Neural progenitor cell (in vitro differentiated cells): ENCODE data around the gene HYDIN. TPM values are rescaled to one million over a fixed set of nuclear protein-coding genes. Genes with fewer than 3 reads are reported as not detected.

Source experiments
- DNase-seq: peaks from one replicate; pipeline ENCODE4 v3.0.0-alpha.2; 2016; ENCODE audit warnings: low spot score
- H2AFZ ChIP-seq: fragments of 200-600 bp; sonication (generic); replicated peaks from 2 replicates; pipeline ENCODE4 v1.6.1; 2016; ENCODE audit warnings: antibody characterized with exemption
- H3F3A ChIP-seq: fragments of 200-600 bp; sonication (generic); 2 replicates; pipeline ENCODE4 v1.6.1; 2016; ENCODE audit warnings: antibody characterized with exemption, low read depth
- H3K27ac ChIP-seq: fragments of 200-600 bp; sonication (generic); 2 replicates; pipeline ENCODE4 v1.5.1; 2016; ENCODE audit warnings: mild to moderate bottlenecking
- H3K27me3 ChIP-seq: fragments of 200-600 bp; sonication (generic); 2 replicates; pipeline ENCODE4 v1.6.1; 2016; ENCODE audit warnings: mild to moderate bottlenecking, moderate library complexity
- H3K36me3 ChIP-seq: fragments of 200-600 bp; sonication (generic); 2 replicates; pipeline ENCODE4 v1.5.1; 2016
- H3K4me1 ChIP-seq: fragments of 200-600 bp; sonication (generic); 2 replicates; pipeline ENCODE4 v1.6.1; 2016; ENCODE audit warnings: mixed run types
- H3K4me2 ChIP-seq: fragments of 200-600 bp; sonication (generic); 2 replicates; pipeline ENCODE4 v1.6.1; 2016
- H3K4me3 ChIP-seq: fragments of 200-600 bp; sonication (generic); 2 replicates; pipeline ENCODE4 v1.5.1; 2016
- H3K79me2 ChIP-seq: fragments of 200-600 bp; sonication (generic); 2 replicates; pipeline ENCODE4 v1.6.1; 2016; ENCODE audit warnings: low read depth
- H3K9ac ChIP-seq: fragments of 200-600 bp; sonication (generic); 2 replicates; pipeline ENCODE4 v1.6.1; 2016
- H3K9me3 ChIP-seq: fragments of 200-600 bp; sonication (generic); 2 replicates; pipeline ENCODE4 v1.5.1; 2016; ENCODE audit warnings: low read depth
- H4K20me1 ChIP-seq: fragments of 200-600 bp; sonication (generic); 2 replicates; pipeline ENCODE4 v1.6.1; 2016; ENCODE audit warnings: low read depth
- H3K27ac Mint-ChIP-seq: 3 replicates; pipeline ENCODE4 v1.8.0; 2021; ENCODE audit warnings: mixed read lengths
- H3K27me3 Mint-ChIP-seq: 2 replicates; pipeline ENCODE4 v1.8.0; 2022; ENCODE audit warnings: low read depth, mild to moderate bottlenecking, inconsistent platforms, moderate library complexity, mixed read lengths; ENCODE audit not compliant: insufficient read depth
- H3K36me3 Mint-ChIP-seq: 3 replicates; pipeline ENCODE4 v1.8.0; 2021; ENCODE audit warnings: mixed read lengths
- H3K4me1 Mint-ChIP-seq: 3 replicates; pipeline ENCODE4 v1.8.0; 2021; ENCODE audit warnings: mixed read lengths
- H3K4me3 Mint-ChIP-seq: 3 replicates; pipeline ENCODE4 v1.8.0; 2021; ENCODE audit warnings: mild to moderate bottlenecking, moderate library complexity, mixed read lengths
- H3K9me3 Mint-ChIP-seq: 3 replicates; pipeline ENCODE4 v1.8.0; 2020; ENCODE audit warnings: mixed read lengths
- CTCF ChIP-seq: fragments of 200-600 bp; sonication (generic); IDR thresholded peaks from 2 replicates; pipeline ENCODE4 v1.5.1; 2017; ENCODE audit warnings: antibody characterized with exemption, mild to moderate bottlenecking
- EZH2 ChIP-seq: fragments of 200-600 bp; sonication (generic); IDR thresholded peaks from 2 replicates; pipeline ENCODE4 v1.6.1; 2017; ENCODE audit warnings: antibody characterized with exemption, mild to moderate bottlenecking, moderate library complexity
- EZH2phosphoT487 ChIP-seq: fragments of 200-600 bp; sonication (generic); IDR thresholded peaks from 2 replicates; pipeline ENCODE4 v1.6.1; 2017; ENCODE audit warnings: antibody characterized with exemption
- total RNA-seq: library from RNA; depleted of rRNA; stranded (reverse); fragments of >200 nt; gene quantifications from 2 replicates; pipeline ENCODE4 v1.2.3, GENCODE V29; 2015; ENCODE audit warnings: low replicate concordance

HYDIN gene
- 4.0 and 5.9 TPM in 2 replicates for total RNA-seq

- Histone ChIP-seq H3K9me3 (peaks cover 12% of the 10 kb centered on the region), H3K4me1 (no peaks in the 10 kb centered on the region), H4K20me1 (no peaks in the 10 kb centered on the region), H2AFZ (peak within 1 kb of the TSS; percentile 95), H3K79me2 (no peaks in the 10 kb centered on the region), H3K27ac (no peak within 1 kb of the TSS), H3K9ac (no peak within 1 kb of the TSS), H3K4me3 (peak within 1 kb of the TSS; percentile 52), H3K36me3 (no peaks in the 10 kb centered on the region), H3F3A (no peaks in the 10 kb centered on the region), H3K27me3 (no peaks in the 10 kb centered on the region), H3K4me2 (peak within 1 kb of the TSS; percentile 72)
- peaks cover 13% of the 10 kb centered on the region for H3K4me1 Mint-ChIP-seq
- peak; percentile 98 for DNase-seq
- peaks cover 36% of the 10 kb centered on the region for H3K9me3 Mint-ChIP-seq
- TF ChIP-seq CTCF = no peak
- no peak for TF ChIP-seq EZH2phosphoT487
- no peak for TF ChIP-seq EZH2
- H3K36me3 Mint-ChIP-seq = peaks cover 8% of the 10 kb centered on the region
- peaks cover 2% of the 10 kb centered on the region for H3K27me3 Mint-ChIP-seq
- peak within 1 kb of the TSS; percentile 96 for H3K4me3 Mint-ChIP-seq
- H3K27ac Mint-ChIP-seq = peak within 1 kb of the TSS; percentile 99
These were observed at the start of gene HYDIN for GRCh38 chr16:71230122-71230845. HYDIN (minus strand) TSS chr16:71230722; CDS start chr16:71186895, 43,827 bp downstream.

GRCh38 chr16:71276589-71277334 is 46.2 kb upstream of the HYDIN start:
- H3K4me1 Mint-ChIP-seq = no peaks in the 10 kb centered on the region
- Histone ChIP-seq H3F3A (no peaks in the 10 kb centered on the region), H3K4me1 (no peaks in the 10 kb centered on the region), H3K4me3 (no peak overlapping the region), H3K9me3 (peaks cover 4% of the 10 kb centered on the region), H3K36me3 (no peaks in the 10 kb centered on the region), H3K27me3 (no peaks in the 10 kb centered on the region), H3K79me2 (no peaks in the 10 kb centered on the region), H2AFZ (no peak overlapping the region), H3K9ac (no peak overlapping the region), H3K27ac (no peak overlapping the region), H4K20me1 (no peaks in the 10 kb centered on the region), H3K4me2 (no peak overlapping the region)
- no peak overlapping the region for H3K4me3 Mint-ChIP-seq
- peaks cover 14% of the 10 kb centered on the region for H3K9me3 Mint-ChIP-seq
- TF ChIP-seq EZH2 = no peak
- no peak for TF ChIP-seq CTCF
- no peak for TF ChIP-seq EZH2phosphoT487
- peaks cover 8% of the 10 kb centered on the region for H3K36me3 Mint-ChIP-seq
- peaks cover under 1% of the 10 kb centered on the region for H3K27me3 Mint-ChIP-seq
- no peak overlapping the region for H3K27ac Mint-ChIP-seq
- no peak for DNase-seq

GRCh38 chr16:71273384-71273783 is 42.9 kb upstream of the HYDIN start:
- Mint-ChIP-seq H3K36me3 (peaks cover 10% of the 10 kb centered on the region), H3K27ac (no peak overlapping the region), H3K9me3 (peaks cover 16% of the 10 kb centered on the region), H3K27me3 (peaks cover 2% of the 10 kb centered on the region), H3K4me1 (no peaks in the 10 kb centered on the region), H3K4me3 (no peak overlapping the region)
- Histone ChIP-seq H3K4me1 (no peaks in the 10 kb centered on the region), H4K20me1 (no peaks in the 10 kb centered on the region), H3K27ac (no peak overlapping the region), H3K36me3 (no peaks in the 10 kb centered on the region), H3K4me2 (no peak overlapping the region), H3K4me3 (no peak overlapping the region), H3K9ac (no peak overlapping the region), H3K9me3 (peaks cover 4% of the 10 kb centered on the region), H3F3A (no peaks in the 10 kb centered on the region), H2AFZ (no peak overlapping the region), H3K27me3 (no peaks in the 10 kb centered on the region), H3K79me2 (no peaks in the 10 kb centered on the region)
- DNase-seq = no peak
- TF ChIP-seq EZH2 (no peak), EZH2phosphoT487 (no peak), CTCF (no peak)
